Right renal pelvis (tissue), 4 donors: ENCODE data around the gene GJC2. TPM values are rescaled to one million over a fixed set of nuclear protein-coding genes. Genes with fewer than 3 reads are reported as not detected.

Experiments
- DNase-seq, 4 donors: peaks; one replicate each; pipeline ENCODE4 v3.0.0-alpha.2; 2013; ENCODE audit warnings: low read depth in 4 of 4, low spot score in 3 of 4, missing footprints in 1 of 4
- polyA plus RNA-seq, 4 donors: library from polyadenylated mRNA; unstranded; fragments of 120-200 nt; gene quantifications; one replicate each; pipeline ENCODE4 v1.2.1, GENCODE V29; 2013; ENCODE audit not compliant: insufficient read length in 4 of 4

Gene GJC2
- polyA plus RNA-seq, 4 donors = 0.56 to 1.2 (median 0.63) TPM

DNA sequence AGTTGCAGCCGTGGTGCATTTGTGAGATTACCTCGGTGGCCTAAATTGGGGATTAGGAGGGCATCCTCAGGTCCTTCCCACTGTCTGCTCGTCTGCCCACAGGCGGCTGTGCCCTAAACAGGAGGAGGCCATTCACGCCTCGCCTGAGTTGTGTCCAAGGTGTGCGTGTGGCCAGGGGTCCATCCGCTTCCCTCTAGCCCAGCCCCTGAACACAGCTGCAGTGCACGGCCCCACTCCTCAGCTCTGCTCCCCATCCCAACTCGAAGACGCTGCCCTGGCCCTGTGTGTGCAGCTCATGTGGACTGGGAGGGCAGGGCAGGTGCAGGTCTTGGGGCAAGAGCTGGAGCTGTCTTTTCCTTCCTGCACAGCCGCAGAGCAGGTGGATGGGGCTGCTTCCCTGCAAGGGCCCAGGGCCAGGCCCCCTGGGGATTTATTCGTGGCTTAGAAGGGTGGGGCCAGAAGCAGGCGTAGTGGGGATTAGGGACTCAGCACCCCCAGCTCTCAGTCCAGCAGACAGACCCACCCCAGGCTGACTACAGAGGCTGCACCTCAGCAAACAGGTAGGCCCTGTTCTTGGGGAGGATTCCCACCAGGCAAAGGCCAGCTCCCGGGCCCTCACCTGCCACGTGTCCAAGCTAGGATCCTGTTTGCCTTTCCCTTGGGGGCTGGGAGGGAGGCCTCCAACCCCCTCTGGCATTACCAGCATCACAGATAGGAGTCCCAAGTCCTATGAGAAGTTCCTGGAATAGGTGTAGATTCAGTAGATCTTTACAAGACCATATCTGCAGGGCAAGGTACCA lies 5.3 kb upstream of the GJC2 start:
- no peak for DNase-seq

- no peak for DNase-seq
Observed at GRCh38 chr1:228144993-228145343, 4.8 kb upstream of the GJC2 start.

- no peak for DNase-seq
Observed at GRCh38 chr1:228145463-228146416, 4.0 kb upstream of the GJC2 start.

- DNase-seq = no peak
Observed at GRCh38 chr1:228146417-228147150, 3.1 kb upstream of the GJC2 start.

DNA sequence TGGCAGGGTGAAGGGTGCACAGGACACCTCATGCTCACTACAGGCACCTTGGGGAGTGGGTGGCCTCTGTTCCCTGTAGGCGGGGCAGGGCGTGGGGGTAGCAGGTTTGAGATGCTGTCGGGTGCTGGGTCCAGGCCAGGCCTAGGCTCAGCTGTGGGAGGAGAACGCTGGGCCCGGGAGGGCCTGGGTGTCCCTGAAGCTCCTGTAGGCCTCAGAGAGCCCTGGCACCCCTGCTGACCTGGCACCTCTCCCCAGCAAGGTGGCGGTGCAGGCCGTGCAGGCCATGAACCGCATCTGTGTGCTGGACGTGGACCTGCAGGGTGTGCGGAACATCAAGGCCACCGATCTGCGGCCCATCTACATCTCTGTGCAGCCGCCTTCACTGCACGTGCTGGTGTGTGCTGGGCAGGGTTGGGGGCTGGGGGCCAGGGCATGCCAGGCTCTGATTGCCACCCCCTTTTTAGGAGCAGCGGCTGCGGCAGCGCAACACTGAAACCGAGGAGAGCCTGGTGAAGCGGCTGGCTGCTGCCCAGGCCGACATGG lies 2.5 kb upstream of the GJC2 start:
- DNase-seq = no peak

GRCh38 chr1:228147768-228148167 lies 2.0 kb upstream of the GJC2 start:
- DNase-seq = no peak

GRCh38 chr1:228148196-228148861 lies 1.4 kb upstream of the GJC2 start:
- no peak for DNase-seq

DNA sequence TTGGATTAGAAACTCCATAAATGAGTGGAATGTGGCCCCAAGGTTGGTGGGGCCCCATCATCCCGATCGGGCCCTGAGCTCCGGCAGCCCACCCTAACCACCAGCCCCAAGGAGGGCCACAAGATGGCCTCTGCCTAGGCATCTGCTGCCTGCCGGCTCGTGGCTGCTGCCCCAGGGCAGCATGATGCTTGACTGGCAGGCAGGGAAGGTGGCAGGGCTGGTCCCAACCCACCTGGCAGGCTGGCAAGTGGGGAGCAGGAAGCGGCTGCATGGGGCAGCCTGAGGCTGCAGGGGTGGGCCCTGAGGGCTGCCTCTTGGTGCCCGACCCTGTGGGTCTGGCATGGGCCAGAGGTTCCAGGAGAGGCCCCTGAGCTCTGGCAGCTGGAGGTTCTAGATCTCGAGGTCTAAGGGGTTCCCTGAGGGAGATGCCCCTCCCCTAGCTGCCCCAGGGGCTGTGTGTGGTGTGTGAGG lies 760 bp upstream of the GJC2 start:
- no peak for DNase-seq

DNA sequence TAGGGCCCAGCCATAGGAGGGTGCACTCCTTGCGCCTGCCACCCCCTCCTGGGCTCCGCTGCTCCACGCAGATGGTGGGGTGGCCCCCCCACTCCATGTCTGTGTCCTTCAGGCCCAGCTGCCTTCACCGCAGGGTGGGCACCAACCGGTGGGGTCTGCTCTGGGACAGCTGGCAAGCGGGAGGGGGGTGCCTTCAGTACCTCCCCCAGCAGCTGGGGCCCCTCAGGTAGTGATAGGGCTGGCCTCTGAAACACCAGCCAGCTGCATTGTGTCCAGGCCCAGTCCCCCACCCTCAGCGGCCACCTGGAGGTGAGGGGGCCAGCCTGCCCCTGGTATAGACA lies 360 bp downstream of the GJC2 start:
- DNase-seq = no peak

GRCh38 chr1:228150461-228151179 lies 890 bp downstream of the GJC2 start:
- DNase-seq = no peak

DNA sequence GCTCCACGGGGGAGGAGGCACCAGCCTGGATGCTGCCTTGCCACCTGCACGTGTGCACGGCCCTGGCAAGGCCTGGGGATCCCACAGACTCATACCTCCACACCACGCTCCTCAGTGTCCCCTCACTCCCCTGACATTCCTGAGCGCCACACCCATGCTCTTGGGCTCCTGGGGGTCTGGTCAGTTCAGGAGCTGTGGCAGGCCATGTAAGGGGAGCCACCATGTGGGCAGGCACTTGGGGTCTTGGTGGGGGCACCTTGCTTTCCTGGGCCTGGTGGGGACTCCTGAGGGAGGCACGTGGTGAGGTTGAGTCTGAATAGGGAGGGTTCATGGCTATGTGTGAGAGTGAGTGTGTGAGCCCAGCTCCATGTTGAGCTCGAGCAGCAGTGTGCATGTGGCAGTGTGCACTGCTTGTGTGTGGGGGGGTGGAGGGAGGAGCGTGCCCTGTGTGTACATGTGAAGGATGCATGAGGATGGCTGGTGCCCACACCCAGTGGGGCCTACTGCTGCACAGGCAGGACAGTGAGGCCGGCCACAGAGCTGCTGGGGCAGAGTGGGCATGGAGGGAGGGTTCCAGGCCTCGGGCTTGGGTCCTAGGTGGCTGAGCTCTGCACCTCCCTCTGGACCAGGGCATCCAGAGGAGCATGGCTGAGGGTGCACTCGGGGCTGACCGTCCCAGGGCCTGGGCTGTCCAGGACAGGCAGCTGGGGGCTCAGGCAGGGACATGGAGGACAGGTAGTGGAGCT lies 1.6 kb downstream of the GJC2 start:
- DNase-seq = no peak

DNA sequence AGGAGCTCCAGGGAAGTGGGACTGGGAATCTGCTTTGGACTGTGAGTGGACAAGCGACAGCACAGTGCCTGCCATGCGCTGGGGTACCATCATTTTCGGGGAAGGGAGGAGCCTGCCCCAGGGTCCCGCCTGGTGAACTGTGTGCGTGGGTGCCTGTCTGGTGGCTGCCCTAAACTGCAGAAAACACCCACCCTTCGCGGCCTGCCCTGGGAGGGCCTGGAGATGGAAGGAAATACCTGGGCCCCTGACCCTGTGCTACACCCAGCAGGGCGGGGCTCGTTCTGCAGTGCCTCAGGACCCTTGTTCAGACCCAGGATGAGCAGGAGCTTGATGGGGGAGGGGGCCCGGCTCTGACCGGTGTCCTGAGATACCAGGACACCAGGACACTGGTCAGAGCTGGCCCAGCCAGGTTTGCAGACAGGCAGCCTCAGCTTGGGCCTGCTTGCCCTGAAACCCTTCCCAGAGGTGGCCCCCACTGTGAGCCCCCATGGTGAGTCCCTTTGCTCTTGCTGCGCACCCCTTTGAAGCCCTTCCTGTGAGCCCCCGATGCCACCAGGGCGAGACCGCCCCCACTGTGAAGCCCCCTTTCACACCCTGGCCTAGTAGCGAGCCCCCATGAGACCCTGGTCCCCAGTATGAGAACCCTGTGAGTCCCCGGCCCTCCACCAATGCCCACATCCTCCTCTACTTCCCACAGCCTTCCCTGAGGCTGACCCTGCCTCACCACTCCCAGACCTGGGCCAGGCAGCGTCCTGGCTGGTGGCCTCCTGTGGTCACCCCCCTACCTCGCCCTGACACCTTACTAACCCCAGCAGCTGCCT lies 2.6 kb downstream of the GJC2 start:
- DNase-seq = no peak

GRCh38 chr1:228152918-228153258 lies 3.2 kb downstream of the GJC2 start:
- no peak for DNase-seq

DNA sequence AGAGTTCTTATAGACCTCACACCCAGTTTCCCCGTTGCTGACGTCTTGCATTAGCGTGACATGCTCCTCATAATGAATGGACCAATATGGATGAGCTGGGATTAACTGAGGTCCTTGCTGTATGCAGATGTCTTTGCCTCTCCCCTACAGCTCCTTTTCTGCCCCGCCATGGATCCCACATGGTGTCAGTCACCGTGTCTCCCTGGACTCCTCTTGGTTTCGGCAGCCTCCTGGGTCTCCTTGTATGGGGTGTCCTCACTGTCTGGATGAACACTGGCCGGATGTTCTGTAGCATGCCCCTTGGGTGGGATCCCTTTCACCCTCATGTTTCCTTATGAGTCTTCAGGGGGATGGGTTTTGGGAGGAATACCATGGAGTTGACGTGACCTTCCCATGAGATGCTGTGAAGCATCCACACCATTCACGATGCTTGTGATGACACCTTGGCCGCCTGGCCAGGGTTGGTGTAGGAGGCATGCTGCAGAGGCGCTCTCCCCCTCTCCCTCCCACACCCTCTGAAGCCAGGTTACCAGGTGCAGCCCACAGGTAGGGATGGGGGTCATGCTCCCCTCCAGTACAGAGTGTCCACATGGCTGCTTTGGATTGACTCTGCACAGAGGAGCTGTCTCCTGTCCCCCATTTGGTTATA lies 4.4 kb downstream of the GJC2 start:
- no peak for DNase-seq

GRCh38 chr1:228154670-228155571 lies 5.2 kb downstream of the GJC2 start:
- DNase-seq = no peak
